IPS DF 6.9 (cell line): Measurements from ENCODE around the gene CADPS.

ENCODE experiments used
- DNase-seq: peaks from one replicate; pipeline ENCODE4 v3.0.0-alpha.2; 2013; ENCODE audit warnings: low read depth, low spot score
- H3K27ac ChIP-seq: one replicate; pipeline ENCODE4 v1.5.1; 2013; ENCODE audit warnings: low read length, control low read depth
- H3K27me3 ChIP-seq: 2 replicates; pipeline ENCODE4 v1.6.1; 2013; ENCODE audit warnings: mild to moderate bottlenecking, low read length; ENCODE audit not compliant: control insufficient read depth, insufficient read depth
- H3K36me3 ChIP-seq: 2 replicates; pipeline ENCODE4 v1.6.1; 2013; ENCODE audit warnings: low read length; ENCODE audit not compliant: control insufficient read depth, insufficient read depth
- H3K4me1 ChIP-seq: 2 replicates; pipeline ENCODE4 v1.6.1; 2013; ENCODE audit warnings: low read length; ENCODE audit not compliant: control insufficient read depth, insufficient read depth
- H3K4me3 ChIP-seq: 2 replicates; pipeline ENCODE4 v1.5.1; 2013; ENCODE audit warnings: mild to moderate bottlenecking, low read length
- H3K9me3 ChIP-seq: 2 replicates; pipeline ENCODE4 v1.6.1; 2013; ENCODE audit warnings: low read length, inconsistent platforms; ENCODE audit not compliant: control insufficient read depth, insufficient read depth
- WGBS: extraction: QIAGEN DNeasy Blood & Tissue Kit; methylation state at CpG from one replicate; pipeline ENCODE4 v1.1.7; 2013; ENCODE audit warnings: mixed read lengths, missing lambda C conversion rate; ENCODE audit not compliant: insufficient read length, insufficient coverage; 5-methylcytosine and 5-hydroxymethylcytosine counted together

The CADPS gene

DNA sequence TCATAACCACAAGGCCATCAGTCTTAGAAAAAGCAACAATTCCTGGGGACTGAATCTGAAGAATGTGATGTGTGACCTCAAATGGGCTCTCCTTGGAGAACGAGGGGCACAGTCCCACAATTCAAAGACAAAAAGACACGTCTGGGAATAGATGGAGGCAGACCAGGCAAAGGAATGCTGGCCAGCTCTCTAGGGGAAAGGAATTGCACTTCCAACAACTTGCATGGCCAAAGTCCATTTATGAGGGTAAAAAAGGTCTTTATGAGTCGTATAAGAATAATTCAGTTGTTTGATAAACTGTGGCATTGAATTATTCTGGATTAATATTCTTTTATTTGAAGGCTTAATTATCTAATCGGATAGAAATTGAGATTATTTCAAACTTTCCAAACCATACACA is 321.4 kb downstream of the CADPS start:
- Histone ChIP-seq H3K36me3 (no peaks in the 10 kb centered on the region), H3K27ac (no peak overlapping the region), H3K4me1 (no peaks in the 10 kb centered on the region; the same call in 1 of the 2 replicates), H3K27me3 (no peaks in the 10 kb centered on the region), H3K9me3 (no peaks in the 10 kb centered on the region), H3K4me3 (no peak overlapping the region)
- no CpG with 5 or more reads among the region's 4 CpGs for WGBS
- DNase-seq, result no peak

DNA sequence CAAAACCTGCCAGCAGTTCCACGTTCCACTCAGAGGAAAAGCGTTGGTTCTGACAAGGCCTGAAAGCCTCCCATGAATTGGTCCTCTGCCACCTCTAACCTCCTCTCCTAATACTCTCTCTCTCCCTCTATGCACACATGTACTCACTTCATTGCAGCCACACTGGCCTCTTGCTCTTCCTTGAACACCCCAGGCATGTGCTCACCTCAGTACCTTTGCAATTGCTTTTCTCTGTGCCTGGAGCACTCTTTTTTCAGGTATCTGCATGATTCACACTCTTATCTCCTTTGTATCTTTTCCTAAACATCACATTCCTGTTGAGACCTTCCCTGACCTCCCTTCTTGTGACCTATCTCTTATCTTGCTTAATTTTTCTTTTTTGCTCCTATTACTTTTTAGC is 323.7 kb downstream of the CADPS start:
- no CpG with 5 or more reads among the region's 2 CpGs for WGBS
- DNase-seq, result no peak

DNA sequence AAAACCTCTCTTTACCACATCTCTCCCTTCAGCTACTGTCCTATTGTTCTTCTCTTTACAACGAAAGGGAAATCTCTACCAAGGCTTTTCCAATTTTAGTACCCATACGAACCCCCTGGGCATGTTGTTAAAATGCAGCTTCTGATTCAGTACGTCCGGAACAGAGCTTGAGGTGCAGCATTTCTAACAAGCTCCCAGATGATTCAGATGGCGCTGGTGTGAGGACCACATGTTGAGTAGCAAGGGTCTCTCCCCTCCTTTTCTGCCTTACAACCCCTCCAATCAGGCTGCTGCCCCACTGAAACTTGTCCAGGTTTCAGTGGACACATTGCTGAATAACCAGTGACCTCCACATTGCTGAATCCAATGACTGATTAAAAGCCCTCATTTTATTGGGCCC is 324.8 kb downstream of the CADPS start:
- 100% methylated on average over 1 of the region's 5 CpGs for WGBS
- no peak overlapping the region for H3K4me3 ChIP-seq
- DNase-seq, result no peak
- no peaks in the 10 kb centered on the region; the same call in 1 of the 2 replicates for H3K4me1 ChIP-seq
- H3K36me3 ChIP-seq, result no peaks in the 10 kb centered on the region
- H3K27ac ChIP-seq, result no peak overlapping the region
- H3K27me3 ChIP-seq, result no peaks in the 10 kb centered on the region
- no peaks in the 10 kb centered on the region for H3K9me3 ChIP-seq

More for the DNA sequence above, 323.7 kb downstream of the CADPS start:
- Histone ChIP-seq H3K9me3 (no peaks in the 10 kb centered on the region), H3K27me3 (no peaks in the 10 kb centered on the region), H3K27ac (no peak overlapping the region), H3K36me3 (no peaks in the 10 kb centered on the region), H3K4me3 (no peak overlapping the region), H3K4me1 (no peaks in the 10 kb centered on the region; the same call in 1 of the 2 replicates)

DNA sequence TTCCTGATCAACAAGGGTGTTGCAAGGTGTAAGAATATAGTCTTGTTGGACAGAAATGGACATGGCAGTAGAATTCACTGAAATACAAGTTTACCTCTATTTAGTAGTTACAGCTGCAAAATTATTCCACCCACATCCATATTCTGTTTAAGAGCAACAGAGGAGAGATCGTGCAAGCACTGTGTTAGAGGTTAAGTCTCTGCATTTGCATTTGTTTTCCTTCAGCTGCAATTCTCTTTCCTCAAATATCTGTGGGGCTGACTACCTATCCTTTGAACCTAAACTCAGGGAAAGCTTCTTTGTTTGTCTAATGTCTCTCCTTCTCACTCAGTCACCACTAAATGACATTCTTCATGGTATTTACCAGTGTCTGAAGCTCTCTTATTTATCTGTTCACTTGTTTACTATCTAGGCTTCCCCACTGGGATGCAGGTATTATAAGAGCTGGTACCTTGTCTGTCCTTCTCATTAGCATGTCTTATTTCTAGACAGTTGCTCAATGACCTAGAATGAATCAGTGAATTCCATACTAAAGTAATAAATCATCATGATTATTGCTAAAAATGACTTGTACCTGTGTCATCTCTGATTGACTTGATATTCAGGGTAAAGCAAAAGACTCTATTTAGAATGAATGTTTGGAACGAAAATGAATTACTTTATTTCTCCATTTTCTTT is 326.5 kb downstream of the CADPS start:
- no peak overlapping the region for H3K4me3 ChIP-seq
- no peaks in the 10 kb centered on the region for H3K36me3 ChIP-seq
- no peak overlapping the region for H3K27ac ChIP-seq
- WGBS, result no CpG with 5 or more reads among the region's 2 CpGs
- H3K9me3 ChIP-seq, result no peaks in the 10 kb centered on the region
- H3K4me1 ChIP-seq, result no peaks in the 10 kb centered on the region; the same call in 1 of the 2 replicates
- no peaks in the 10 kb centered on the region for H3K27me3 ChIP-seq
- DNase-seq, result no peak

DNA sequence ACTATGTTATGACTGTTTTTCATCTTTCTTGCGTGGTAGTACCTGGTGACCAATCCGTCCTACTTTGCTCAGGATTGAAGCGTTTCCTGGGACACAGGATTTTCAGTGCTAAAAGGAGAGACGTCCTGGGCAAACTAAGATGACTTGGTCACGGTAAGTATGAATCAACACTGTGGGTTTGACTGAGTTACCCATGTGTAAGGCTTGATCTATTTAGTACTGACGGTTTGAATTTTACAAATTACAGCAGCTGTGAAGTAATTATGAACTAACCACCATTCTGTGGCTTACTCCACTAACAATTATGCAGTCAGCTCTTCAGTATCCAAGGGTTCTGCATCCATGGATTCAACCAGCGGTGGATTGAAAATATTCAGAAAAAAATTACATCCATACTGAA is 328.9 kb downstream of the CADPS start:
- Histone ChIP-seq H3K27me3 (no peaks in the 10 kb centered on the region), H3K4me3 (no peak overlapping the region)
- no CpG with 5 or more reads among the region's 7 CpGs for WGBS

DNA sequence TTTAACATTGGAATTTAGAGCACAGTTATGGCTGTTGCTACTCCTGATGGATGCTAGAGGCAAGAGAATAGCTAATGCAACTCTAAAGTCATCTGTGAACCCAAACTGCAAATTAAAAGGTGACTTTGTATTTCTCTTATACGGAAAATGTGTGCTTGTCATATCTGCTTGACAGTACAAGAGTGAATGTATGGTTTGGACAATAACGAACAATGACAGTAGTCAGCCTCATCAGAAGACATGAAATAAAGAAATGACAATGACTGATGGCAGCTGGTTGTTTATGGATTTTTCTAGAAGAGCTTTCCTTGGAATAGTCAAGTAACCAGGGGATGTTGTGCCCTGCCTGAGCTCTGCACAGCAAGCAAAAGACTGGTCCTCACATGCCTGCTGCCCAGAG is 333.0 kb downstream of the CADPS start:
- Histone ChIP-seq H3K36me3 (no peaks in the 10 kb centered on the region), H3K27ac (no peak overlapping the region), H3K27me3 (no peaks in the 10 kb centered on the region), H3K4me1 (peaks cover 6% of the 10 kb centered on the region; the same call in 1 of the 2 replicates), H3K9me3 (no peaks in the 10 kb centered on the region), H3K4me3 (no peak overlapping the region)
- no CpG with 5 or more reads among the region's 2 CpGs for WGBS
- no peak for DNase-seq

More for the DNA sequence above, 328.9 kb downstream of the CADPS start:
- H3K27ac ChIP-seq, result no peak overlapping the region
- H3K4me1 ChIP-seq, result peaks cover 2% of the 10 kb centered on the region; the same call in 1 of the 2 replicates
- no peaks in the 10 kb centered on the region for H3K9me3 ChIP-seq
- no peaks in the 10 kb centered on the region for H3K36me3 ChIP-seq
- DNase-seq, result no peak

DNA sequence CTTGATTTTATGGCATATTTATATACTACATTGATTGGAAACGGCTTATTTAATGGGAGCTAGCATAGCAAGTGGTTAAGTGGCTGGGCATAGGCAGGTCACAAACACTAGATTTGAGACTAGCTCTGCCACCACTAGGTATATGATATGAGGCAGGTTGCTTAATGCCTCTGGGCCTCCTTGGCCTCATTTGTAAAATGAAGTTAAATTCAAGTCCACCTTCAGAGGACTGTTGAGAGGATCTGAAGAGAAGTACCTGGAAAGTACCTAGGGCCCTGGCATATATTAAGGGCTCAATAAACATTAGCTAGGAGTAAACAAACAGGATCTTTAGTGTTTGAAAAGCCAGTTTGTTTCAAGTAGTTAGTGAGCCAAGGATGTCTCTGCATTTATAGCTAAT is 335.5 kb downstream of the CADPS start:
- Histone ChIP-seq H3K4me1 (peaks cover 6% of the 10 kb centered on the region; the same call in 1 of the 2 replicates), H3K9me3 (no peaks in the 10 kb centered on the region), H3K4me3 (no peak overlapping the region), H3K36me3 (no peaks in the 10 kb centered on the region), H3K27ac (no peak overlapping the region), H3K27me3 (no peaks in the 10 kb centered on the region)
- DNase-seq, result no peak
- WGBS, result no CpG with 5 or more reads among the region's 1 CpG

DNA sequence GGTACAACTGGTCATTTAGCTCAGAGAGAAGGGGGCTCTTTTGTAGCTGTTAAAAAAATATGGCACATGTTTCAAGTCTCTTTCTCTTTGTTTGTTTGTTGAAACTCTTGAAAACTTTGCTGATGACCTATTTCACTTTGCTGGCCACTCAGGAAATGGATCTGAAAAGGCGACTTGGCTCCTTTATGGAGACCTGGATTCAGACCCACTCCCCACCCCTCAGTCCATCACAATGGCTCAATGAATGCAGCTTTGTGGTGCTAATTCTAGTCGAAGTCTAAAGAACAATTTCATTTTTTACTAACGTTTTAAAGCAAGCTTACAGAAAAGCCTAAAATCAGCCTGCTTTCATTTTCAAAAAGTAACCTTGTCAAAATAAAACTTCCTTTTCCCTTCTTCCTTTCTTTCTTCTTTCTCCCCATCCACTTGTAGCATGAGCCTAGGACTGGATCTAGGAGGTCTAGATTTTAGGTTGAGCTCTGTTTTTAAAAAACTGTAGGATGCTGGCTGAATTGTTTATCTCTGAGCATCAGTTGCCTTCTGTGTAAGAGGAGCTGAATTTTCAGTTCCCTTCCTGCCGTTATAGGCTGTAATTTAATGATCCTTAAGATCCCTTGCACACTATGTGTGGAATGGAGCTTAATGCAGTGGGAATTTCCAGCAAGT is 336.4 kb downstream of the CADPS start:
- H3K27me3 ChIP-seq, result no peaks in the 10 kb centered on the region
- no peak for DNase-seq
- H3K9me3 ChIP-seq, result no peaks in the 10 kb centered on the region
- H3K27ac ChIP-seq, result peak overlapping the region; percentile 64
- H3K4me3 ChIP-seq, result no peak overlapping the region
- H3K36me3 ChIP-seq, result no peaks in the 10 kb centered on the region
- peaks cover 6% of the 10 kb centered on the region; the same call in 1 of the 2 replicates for H3K4me1 ChIP-seq
- WGBS, result no CpG with 5 or more reads among the region's 4 CpGs

DNA sequence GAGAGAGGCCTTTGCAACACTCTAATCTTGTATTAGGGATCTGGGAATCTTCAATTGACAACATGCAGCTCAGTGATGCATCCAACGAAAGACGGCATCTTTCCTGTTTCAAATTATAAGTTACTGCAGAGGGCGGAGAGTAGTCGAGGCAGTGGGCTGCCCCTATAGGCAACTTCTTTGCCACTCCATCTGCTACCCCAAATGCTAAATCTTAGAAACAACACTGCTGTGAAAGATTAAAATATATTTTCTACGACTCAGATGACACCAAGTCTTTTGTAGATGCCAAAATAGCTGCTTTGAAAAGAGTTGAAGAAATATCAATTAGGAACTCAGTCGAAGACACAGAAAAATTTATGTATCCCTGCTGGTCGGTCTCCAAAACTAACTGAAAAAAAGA is 340.9 kb downstream of the CADPS start:
- Histone ChIP-seq H3K27me3 (no peaks in the 10 kb centered on the region), H3K36me3 (no peaks in the 10 kb centered on the region), H3K4me1 (peaks cover 3% of the 10 kb centered on the region; the same call in 1 of the 2 replicates), H3K9me3 (no peaks in the 10 kb centered on the region), H3K4me3 (no peak overlapping the region), H3K27ac (no peak overlapping the region)
- DNase-seq, result no peak
- WGBS, result no CpG with 5 or more reads among the region's 7 CpGs

DNA sequence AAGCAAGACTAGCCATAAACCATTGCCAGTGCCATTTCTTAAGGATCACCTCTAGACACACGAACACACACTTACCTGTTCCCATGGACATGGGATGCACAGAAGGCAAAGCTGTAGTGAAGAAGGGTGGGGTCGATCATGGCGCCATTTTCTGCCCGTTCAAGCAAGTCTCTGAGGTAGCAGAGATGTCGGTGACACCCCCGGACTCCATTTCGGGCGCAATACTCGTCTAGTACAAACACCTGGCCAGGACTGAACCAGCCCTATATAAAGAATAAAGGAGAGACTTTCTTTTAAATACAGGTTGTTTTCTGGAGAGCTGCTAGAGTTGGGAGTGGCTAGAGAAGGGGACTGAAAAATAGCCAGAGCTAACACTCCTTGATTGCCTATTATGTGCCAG is 342.4 kb downstream of the CADPS start:
- Histone ChIP-seq H3K27me3 (no peaks in the 10 kb centered on the region), H3K27ac (no peak overlapping the region), H3K9me3 (no peaks in the 10 kb centered on the region), H3K4me1 (no peaks in the 10 kb centered on the region; the same call in 1 of the 2 replicates), H3K4me3 (no peak overlapping the region), H3K36me3 (no peaks in the 10 kb centered on the region)
- no CpG with 5 or more reads among the region's 9 CpGs for WGBS
- no peak for DNase-seq
